Measurements from ENCODE around the gene HS3ST2. TPM values are rescaled to one million over a fixed set of nuclear protein-coding genes. Genes with fewer than 3 reads are reported as not detected.
"Not testable (repeated sequence)": the region's sequence is repeated elsewhere in the genome, so short reads cannot be mapped to it uniquely, and the experiment has no call there.

HS3ST2 gene
- total RNA-seq, 1 experiment from 2014 or later: not detected

DNA sequence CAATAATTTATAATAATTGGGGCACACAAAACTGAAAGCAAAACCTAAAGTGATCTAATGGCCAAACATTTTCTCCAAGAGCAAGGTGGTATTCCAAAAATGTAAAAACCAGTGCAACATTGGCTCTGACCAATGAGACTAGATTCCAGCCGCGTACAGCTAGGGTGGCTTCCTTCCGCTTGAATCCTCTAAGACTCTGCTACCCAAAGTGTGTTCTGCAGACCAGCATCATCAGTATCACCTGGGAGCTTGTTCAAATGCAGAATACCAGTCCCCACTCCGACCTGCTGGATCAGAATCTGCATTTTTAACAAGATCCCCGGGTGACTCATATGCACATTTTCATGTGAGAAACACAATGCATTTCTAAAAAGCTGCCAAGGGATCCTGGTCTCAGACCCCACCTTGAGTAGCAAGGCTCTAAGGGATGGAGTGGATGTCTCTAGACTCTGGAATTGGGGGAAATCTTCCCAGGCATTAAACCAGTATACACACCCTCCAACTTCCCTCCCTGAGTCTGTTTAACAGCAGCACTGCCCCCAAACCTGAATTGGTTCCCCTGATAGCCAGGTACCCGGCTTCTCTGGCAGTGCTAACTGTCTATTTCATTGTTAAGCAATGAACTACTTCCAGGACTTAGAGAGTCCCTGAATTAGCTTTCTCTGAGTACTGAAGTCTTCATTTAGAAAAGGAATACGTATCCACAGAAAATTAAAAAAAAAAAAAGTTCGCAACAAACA lies 118.2 kb downstream of the HS3ST2 start:
- DNase-seq (ENCODE audit: low read depth): no peak

GRCh38 chr16:22933173-22933572 lies 119.2 kb downstream of the HS3ST2 start:
- no peak for DNase-seq (ENCODE audit: low read depth)

DNA sequence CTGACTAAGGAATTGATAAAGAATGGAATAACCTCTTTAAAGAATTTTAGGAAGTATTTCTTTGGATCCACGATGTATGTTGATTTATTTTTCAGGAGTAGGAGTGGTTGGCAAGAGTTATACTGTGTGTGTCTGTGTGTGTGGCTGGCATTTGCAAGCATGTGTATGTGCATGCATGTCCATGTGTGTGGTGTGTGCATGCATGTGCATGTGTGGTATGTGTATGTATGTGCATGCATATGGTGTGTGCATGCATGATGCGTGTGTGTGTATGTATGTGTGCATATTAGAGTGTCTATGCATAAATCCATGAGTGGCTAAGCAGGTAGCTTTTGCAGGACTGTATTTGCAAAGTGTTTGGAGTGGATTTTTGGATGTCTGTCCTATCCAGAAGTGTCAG lies 120.8 kb downstream of the HS3ST2 start:
- DNase-seq (ENCODE audit: low read depth): no peak

- DNase-seq (ENCODE audit: low read depth): no peak
Measured at GRCh38 chr16:22937169-22937568, 123.2 kb downstream of the HS3ST2 start.

DNA sequence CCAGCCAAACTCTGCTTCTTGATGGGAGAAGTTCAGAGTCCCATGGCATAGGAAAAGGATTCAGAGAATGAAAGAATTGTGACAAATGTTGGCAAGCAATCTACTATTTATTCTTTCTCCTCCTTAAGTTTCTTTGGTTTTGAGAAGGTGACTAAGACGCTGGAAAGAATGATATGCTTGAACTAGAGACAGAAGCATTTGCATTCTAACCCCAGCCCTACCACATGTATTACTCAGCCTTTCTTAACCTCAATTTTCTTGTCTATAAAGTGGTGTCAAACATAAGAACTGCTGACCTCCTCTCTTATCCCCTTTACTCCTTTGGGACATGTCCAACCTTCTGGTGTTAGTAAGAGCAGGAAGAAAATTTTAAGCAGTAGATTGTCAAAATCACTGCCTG lies 124.7 kb downstream of the HS3ST2 start:
- DNase-seq (ENCODE audit: low read depth): peak; percentile 42

- not testable (repeated sequence) for DNase-seq (ENCODE audit: low read depth)
Measured at GRCh38 chr16:22939744-22940363, 125.9 kb downstream of the HS3ST2 start.

GRCh38 chr16:22941970-22942501 lies 128.1 kb downstream of the HS3ST2 start:
- DNase-seq (ENCODE audit: low read depth): no peak

- no peak for DNase-seq (ENCODE audit: low read depth)
Measured at GRCh38 chr16:22942811-22943210, 128.8 kb downstream of the HS3ST2 start.

GRCh38 chr16:22945361-22945760 lies 131.4 kb downstream of the HS3ST2 start:
- peak; percentile 4 for DNase-seq (ENCODE audit: low read depth)

GRCh38 chr16:22946433-22946832 lies 132.5 kb downstream of the HS3ST2 start:
- peak; percentile 9 for DNase-seq (ENCODE audit: low read depth)

GRCh38 chr16:22948058-22948602 lies 134.2 kb downstream of the HS3ST2 start:
- DNase-seq (ENCODE audit: low read depth): peak; percentile 5

- peak; percentile 70 for DNase-seq (ENCODE audit: low read depth)
Measured at GRCh38 chr16:22948603-22949368, 134.8 kb downstream of the HS3ST2 start.

- no peak for DNase-seq (ENCODE audit: low read depth)
Measured at GRCh38 chr16:22955461-22956070, 141.6 kb downstream of the HS3ST2 start.

- DNase-seq (ENCODE audit: low read depth): no peak
Measured at GRCh38 chr16:22961206-22961605, 147.2 kb downstream of the HS3ST2 start.

DNA sequence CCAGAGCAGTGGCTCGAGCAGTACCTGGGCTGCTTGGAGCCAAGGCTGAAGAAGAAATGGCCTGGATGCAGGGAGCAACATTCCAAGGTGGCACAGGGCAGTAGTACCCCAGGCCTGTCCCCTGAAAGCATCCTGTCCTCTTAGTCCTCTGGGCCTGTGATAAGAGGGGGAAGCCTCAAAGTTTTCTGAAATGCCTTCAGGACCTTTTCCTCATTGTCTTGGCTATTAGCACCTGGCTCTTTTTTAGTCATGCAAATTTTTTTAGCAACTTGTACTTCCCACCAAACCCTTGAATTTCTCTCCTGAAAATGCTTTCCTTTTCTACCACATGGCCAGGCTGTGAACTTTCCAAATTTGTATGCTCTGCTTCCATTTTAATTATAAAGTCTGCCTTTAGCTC lies 148.9 kb downstream of the HS3ST2 start:
- no peak for DNase-seq (ENCODE audit: low read depth)
